Breast epithelium (tissue), 3 donors: ENCODE measurements around the gene ASB16.

ENCODE experiments used
- POLR2A ChIP-seq: fragments of 450-650 bp; IDR thresholded peaks from one replicate; pipeline ENCODE4 v1.6.1; 2016; ENCODE audit warnings: antibody characterized with exemption, mild to moderate bottlenecking, moderate library complexity
- POLR2AphosphoS5 ChIP-seq, 3 donors: sonication (generic); formaldehyde crosslinking; IDR thresholded peaks; one replicate each; pipeline ENCODE4 v1.6.1; 2017; ENCODE audit warnings: antibody characterized with exemption in 3 of 3
- TF ChIP-seq, protein P1 (sequence below), 3 donors: fragments of 450-650 bp; IDR thresholded peaks; one replicate each; pipeline ENCODE4 v1.5.1; 2016 to 2017; ENCODE audit warnings: antibody characterized with exemption in 3 of 3, mild to moderate bottlenecking in 3 of 3, moderate library complexity in 3 of 3

DNA sequence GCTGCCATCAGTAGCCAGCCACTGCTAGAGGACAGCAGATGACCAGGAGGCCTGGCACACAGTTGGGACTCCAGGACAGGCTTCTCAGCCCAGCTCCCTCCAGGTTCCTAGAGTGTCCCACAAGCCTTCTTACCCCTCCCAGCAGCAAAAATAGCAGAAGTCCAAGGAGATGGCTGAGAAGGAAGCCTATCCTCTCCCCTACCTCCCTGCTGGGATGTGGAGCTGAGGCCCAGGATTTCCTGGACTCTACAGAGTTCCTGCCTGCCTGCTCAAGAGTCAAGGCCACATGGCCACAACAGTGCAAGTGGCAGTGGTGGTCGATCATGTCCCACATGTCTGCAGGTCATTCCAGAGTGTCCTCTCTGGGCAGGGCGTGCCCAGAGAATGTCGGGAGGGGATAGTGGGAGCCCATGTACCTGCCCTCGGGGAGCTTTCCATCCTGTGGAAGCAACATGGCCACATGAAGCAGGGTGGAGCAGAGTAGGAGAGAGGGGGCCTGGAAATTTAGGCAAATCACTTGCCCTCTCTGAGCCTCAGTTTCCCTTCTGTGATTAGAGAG is 36.5 kb upstream of the ASB16 start:
- TF ChIP-seq, protein P1, sequence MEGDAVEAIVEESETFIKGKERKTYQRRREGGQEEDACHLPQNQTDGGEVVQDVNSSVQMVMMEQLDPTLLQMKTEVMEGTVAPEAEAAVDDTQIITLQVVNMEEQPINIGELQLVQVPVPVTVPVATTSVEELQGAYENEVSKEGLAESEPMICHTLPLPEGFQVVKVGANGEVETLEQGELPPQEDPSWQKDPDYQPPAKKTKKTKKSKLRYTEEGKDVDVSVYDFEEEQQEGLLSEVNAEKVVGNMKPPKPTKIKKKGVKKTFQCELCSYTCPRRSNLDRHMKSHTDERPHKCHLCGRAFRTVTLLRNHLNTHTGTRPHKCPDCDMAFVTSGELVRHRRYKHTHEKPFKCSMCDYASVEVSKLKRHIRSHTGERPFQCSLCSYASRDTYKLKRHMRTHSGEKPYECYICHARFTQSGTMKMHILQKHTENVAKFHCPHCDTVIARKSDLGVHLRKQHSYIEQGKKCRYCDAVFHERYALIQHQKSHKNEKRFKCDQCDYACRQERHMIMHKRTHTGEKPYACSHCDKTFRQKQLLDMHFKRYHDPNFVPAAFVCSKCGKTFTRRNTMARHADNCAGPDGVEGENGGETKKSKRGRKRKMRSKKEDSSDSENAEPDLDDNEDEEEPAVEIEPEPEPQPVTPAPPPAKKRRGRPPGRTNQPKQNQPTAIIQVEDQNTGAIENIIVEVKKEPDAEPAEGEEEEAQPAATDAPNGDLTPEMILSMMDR (IDR thresholded peaks at IDR 0.05) = no peak
- TF ChIP-seq POLR2A = no peak
- TF ChIP-seq POLR2AphosphoS5 (IDR thresholded peaks at IDR 0.05) = no peak
